Activated T-cell treated with anti-CD3 and anti-CD28 coated beads, Interleukin-2, amount 50 U/mL, for 1 hour (primary cell): ENCODE data around the gene CDK5.
A peak's percentile ranks its signal among the peaks of the same experiment; 100 is the strongest.

Experiments
- DNase-seq: peaks from one replicate; pipeline ENCODE4 v3.0.0-alpha.2; 2020

CDK5 gene

GRCh38 chr7:151057506-151057988 is at the start of gene CDK5:
TSS of gene CDK5 (minus strand) at chr7:151057897. CDS start at chr7:151057848, 49 bp downstream.
- no peak for DNase-seq

DNA sequence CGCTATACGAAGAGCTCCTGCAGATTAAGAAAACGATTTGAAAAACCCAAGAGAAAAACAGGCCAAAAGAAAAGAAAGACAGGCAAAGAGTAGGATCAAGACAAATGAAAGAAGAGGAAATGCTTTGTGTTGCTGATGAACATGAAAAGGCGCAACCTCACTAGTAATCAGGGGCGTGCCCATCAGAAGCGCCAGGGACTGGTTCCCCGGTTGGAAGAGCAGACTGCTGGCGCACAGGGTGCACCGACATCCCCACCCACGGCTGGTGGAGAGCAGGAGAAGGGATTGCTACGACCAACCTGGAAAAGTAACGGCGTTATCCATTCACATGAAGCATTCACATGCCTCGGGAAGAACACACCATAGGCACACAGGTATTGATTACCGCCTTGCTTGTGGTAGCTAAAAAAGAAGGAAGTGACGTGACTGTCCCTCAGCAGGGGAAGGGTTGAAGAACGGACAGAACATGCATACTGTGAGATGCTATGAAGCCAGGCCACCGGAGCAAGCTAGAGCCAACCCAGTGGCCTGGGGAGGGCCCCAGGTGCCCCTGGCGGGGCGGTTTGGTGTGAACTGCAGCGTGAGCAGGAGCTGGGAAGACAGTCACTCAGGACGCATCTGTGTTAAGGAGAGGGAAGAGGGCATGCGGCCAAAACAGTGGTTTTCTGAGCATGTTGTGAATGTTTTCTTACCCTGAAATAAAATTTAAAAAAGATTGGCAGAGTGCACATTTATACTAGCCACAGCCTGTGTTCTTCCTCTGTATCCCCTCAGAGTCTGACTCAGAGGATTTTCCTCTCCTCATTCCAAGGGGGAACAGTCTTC is 46.9 kb upstream of the CDK5 start:
- DNase-seq = no peak

GRCh38 chr7:151103973-151104372 is 46.3 kb upstream of the CDK5 start:
- DNase-seq = no peak

DNA sequence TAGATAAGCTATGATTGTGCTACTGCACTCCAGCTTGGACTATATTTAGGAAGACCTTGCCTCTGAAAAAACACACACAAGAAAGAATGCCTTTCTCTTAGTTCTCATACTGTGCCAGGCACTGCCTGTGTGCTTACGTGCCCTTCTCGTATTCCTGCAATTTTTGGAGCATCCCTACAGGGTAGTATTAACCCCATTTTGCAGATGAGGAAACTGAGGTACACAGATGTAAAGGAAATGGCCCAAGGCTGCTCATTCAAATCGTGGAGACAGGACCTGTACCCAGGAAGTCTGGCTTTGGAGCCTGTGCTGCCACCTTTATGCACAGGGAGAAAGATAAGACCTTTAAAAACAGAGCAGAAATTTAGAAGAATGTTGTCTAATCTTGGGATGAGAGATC is 45.3 kb upstream of the CDK5 start:
- no peak for DNase-seq

GRCh38 chr7:151101621-151102396 is 44.1 kb upstream of the CDK5 start:
- no peak for DNase-seq

DNA sequence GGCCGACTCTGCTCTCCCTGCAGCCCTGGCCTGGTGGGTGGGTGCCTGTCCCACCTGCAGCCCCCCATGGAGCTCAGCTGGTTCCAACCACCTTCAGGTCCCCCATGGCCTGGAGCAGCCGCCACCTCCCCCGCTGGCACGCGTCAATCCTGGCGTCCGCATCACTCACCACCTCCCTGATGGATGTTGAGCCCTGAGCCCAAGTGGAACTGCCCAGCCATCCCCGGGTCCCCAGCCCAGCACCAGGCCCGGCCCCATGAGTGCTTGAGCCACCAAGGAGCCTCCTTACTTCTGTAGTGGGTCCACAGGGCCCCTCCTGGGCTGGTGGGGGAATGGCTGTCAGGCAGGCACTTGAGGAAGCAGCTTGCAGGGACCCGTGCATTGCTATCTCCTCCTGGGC is 43.2 kb upstream of the CDK5 start:
- DNase-seq = no peak

DNA sequence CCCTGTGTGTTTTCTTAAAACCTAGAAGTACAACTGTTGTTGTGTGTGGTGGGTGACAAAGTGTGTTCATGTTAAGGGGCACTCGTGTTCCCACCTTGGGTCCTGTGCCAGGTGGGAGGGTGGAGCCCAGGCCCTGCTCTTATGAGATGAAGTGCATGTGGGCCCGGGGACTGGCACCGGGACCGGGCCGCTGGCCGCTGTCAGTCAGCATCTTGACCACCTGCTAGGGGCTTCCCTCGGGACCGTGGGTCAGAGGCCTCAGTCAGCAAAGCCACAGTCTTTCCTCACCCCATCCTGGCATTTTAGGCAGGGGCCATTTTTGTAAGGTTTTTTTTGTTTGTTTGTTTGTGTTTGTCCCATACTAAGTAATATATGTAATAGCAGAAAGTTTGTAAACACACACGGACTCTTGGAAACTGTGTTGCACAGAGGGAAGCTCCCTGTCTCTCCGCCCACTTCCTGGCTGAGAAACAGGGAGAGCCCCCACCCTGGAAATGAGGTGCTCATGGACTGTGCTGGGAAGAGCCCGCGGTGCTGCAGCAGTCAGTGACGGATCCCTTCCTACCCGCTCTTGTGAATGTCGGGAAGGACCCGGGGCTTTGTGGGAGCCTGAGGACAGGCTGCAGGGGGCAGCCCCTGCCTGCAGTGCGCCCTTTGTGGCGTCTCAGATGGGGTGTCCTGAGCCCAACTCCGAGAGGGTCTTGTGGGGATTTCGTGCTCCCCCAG is 42.0 kb upstream of the CDK5 start:
- DNase-seq = no peak

DNA sequence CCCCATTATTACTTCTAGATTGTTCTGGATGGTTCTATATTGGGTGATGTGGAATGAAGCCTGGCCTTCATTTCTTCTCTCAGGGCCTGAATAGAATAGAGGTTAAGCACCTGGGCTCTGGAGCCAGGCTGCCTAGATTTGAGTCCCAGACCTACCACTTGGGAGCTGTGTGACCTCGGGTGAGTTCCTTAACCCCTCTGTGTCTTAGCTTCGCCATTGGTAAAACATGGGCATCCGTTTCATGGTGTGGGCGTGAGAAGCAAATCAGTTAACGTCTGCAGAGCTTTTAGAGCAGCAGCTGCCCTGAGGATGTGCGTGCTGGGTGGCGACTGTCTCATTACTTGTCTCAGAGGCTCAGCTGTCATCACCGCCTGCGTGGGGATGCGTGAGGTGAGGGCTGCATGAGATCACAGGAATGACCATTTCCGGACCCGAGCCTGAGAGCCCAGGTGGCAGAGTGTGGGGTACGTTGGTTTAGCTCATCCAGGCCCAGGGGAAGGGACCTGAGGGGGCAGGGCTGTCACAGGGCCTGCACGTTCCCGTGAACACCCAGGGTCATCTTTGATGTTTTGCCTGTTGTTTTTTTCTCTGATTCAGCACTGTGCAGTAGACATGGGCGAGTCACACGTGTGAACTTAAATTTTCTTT is 38.3 kb upstream of the CDK5 start:
- DNase-seq = no peak

- DNase-seq = no peak
Observed at GRCh38 chr7:151095123-151095797, 37.6 kb upstream of the CDK5 start.

- DNase-seq = no peak
Observed at GRCh38 chr7:151094675-151095074, 37.0 kb upstream of the CDK5 start.

DNA sequence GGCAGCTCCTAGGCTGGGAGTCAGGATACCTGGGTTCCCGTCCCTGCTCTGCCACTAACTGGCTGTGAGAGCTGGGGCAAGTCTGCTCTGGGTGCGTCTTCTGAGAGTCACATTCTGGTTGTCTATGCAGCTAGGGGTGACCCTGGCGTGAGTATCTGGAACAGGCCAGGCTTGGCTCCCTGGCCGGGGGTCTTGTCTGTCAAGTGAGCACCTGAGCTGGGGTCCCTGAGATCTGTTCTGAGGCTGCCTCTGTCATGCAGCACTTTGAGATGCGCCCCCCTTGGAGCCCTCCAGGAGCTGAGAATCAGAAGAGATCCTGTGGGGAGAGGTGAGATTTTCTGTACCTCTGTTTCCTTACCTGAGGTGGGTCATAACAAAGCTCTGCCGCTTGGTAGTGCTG is 36.1 kb upstream of the CDK5 start:
- DNase-seq = no peak

DNA sequence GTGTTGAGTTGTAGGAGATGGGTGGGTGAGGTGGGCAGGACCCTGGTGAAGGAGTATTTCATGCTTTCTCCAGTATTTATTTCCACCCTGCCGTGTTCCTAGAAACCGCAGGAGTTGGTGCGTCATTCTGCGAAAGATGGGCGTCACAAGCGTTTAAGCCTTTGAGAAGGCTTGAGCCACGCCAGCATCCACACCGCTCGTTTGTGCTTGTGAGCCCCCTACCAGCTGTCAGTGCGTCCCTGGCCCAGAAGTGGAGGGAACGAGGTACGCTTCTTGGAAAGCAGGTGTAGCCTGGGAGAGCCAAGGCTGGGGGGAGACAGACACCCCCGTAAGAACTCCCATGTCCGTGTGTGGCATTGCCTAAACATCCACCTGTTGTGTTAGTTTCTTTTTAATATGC is 34.3 kb upstream of the CDK5 start:
- DNase-seq = no peak

DNA sequence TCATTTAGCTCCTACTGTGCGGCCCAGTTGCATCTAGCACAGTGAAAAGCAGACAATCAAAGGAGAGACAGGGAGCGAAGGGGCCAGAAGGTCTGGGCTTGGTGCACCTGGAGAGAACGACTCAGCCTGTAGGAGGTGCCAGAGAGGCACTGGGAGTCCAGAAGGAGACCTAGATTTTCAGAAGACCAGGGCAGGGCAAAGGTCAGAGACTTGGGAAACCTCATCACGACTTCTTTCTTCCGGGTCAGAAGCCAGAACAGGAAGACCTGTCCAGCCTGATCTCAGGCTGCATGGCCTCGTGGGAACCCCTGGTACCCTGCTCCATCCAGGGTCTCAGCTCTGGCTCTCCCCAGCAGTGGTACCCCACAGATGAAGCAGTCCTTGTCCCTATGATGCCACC is 33.7 kb upstream of the CDK5 start:
- no peak for DNase-seq

DNA sequence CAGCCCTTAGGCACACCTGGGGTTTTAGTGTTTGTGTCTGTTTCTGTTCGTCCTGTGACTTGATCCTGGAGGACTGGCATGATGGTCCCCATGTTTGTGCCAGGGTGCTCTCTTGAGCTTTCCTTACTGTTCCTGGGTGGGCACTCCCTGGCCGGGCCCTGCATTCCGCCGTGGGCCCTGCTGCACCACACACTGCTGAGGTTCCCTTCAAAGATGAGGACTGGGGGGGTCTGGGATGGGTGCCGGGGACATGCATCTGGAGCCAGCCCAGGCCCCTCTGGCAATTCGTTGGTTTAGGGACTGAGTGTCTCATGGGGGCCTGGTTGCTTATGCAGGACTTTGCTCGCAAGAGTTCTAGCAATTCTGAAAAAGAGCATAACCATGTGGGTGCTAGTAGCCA is 33.3 kb upstream of the CDK5 start:
- DNase-seq = no peak

- DNase-seq = no peak
Observed at GRCh38 chr7:151089893-151090730, 32.4 kb upstream of the CDK5 start.

DNA sequence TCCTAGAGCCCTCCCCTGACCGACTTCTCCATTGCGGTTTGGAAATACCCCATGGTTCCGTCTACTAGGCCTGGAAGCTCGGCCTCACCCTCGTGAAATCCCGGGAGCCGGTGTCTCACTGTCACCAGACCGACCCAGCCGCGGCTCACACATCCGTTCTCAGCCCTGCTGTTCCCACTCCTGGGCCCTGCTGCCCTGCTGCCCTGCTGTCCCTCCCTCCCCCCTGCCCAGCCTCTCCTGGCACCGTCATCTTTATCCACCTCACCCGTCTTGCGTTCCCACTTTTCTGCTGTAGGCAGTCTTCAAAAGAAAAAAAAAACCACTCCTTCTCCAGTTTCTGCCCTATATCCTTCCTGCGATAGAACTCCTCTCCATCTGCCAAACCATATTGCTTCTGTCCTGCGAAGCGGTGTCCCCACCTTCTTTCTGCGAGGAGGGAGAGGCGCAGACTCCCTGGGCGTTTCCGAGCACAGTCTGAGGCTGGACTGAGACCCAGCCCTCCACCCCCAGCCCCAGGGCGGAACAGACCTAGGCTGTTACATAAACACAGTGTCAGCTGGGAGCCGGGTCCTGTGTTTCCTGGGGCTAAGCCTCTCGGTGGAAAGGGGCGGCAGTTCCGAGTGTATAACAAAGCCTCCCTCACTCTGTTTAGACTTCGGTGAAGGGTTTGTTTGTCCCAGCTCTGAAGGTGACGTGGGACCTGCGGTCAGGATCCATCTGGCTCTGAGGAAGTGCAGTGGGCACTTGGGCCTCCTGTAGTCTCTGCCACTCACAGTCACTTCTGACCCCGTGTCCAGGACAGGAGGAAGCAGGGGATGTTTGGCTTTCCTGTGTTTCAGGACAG is 31.4 kb upstream of the CDK5 start:
- no peak for DNase-seq

DNA sequence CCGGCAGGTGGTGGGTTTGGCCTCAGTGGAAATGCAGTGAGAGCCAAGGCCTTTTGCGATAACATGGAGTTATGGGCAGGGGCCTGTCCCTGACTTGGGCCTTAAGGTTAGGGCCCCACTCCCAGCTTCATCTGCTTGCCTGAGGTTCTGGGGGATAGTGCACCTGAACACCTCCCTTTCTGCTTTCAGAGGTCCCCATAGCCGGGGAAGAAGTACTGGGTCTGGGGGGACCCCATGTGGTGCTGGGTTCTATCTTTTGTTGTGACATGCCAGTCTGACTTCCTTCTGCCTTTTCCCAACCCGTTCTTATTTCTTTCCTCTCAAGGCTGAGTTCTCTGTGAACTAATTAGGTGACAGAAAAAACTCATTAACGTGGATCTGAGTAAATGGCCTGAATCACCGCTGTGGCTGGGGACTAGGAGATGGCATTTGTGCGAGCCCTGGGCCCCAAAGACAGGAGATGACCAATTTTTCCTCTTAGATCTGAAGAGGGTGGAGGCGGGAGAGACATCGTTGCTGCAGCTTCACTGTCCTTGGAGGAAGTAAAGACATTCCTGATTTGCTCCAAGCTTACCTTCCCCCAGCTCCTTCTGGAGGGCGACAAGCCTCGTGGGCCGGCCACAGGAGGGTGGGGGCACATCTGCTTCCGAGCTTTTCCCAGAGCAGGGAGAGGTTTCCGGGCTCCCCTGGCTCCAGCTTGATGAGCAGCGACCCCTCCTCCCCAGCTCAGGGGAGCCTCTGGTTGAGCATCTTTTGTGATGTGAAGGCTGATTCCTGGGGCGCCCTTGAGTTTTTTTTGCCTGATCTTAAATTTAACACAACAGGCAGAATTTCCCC is 30.5 kb upstream of the CDK5 start:
- no peak for DNase-seq

DNA sequence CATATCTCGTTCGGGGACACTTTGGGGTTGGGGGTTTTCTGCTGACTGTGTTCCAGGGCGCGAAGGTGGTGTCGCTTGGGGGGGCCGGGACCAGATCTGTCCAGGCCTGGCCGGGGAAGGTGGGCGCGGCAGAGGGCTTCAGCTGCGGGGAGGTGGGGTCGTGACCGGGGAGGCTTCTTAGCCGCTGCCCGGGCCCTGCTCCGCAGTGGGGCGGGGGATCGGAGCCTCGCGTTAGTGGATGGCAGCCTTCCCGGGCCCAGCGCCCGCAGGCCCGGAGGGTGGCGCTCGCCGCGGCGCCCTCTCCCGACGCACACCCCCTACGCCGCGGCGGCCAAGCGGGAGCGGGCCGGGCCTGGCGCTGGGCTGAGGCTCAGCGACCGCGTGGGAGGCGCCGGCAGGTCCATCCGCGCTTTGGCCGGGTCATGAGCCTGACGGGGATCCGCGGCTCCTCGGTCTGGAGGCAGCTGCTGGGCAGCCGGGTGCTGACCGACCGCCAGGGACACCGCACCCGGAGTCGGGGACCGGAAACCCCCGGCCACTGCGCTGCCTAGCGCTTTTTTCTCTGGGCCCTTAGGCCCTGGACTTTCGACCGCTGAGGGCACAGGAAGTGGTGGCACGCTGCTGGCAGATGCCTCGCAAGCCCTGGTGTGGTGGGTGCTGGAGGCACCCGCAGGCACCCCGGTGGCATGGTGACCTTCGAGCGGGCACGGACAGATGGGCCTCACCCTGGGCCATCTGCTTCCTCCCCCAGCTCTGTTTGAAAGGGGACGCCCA is 29.7 kb upstream of the CDK5 start:
- DNase-seq = peak; percentile 59

- peak; percentile 54 for DNase-seq
Observed at GRCh38 chr7:151086802-151087244, 29.1 kb upstream of the CDK5 start.
